Stimulated activated CD8-positive, alpha-beta memory T cell treated with anti-CD3 and anti-CD28 coated beads, Interleukin-12 subunit alpha, Interleukin-12 subunit beta, amount 100 ng/mL, for 4 hours (primary cell): ENCODE measurements around the gene COQ10A.
"Not testable (repeated sequence)": the region's sequence is repeated elsewhere in the genome, so short reads cannot be mapped to it uniquely, and the experiment has no call there.

Experiments
- DNase-seq: peaks from one replicate; pipeline ENCODE4 v3.0.0-alpha.2; 2020; ENCODE audit warnings: low read depth

Gene COQ10A

GRCh38 chr12:56243731-56244181 is 23.0 kb upstream of the COQ10A start:
- no peak for DNase-seq

- no peak for DNase-seq
Observed at GRCh38 chr12:56244494-56244893, 22.2 kb upstream of the COQ10A start.

- no peak for DNase-seq
Observed at GRCh38 chr12:56247923-56248322, 18.8 kb upstream of the COQ10A start.

GRCh38 chr12:56248711-56249110 is 18.0 kb upstream of the COQ10A start:
- DNase-seq = no peak

DNA sequence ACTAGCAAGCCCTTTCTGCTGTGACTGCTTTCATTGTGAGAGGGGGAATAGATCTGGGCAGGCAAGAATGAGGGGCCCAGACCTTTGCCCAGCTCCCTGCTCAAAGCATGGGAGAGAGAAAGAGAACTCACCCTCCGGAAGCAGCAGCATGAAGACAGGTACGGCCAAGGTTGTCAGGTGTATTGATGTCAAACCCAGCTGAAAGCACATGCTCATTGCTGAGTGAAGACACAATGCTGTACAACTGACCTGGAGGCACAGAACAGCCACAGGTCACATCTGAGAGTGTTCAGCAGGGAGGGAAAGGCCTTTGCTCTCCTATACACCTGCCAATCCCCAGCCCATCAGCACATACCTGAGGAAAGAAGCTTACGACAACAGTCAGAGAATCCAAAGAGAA is 14.1 kb upstream of the COQ10A start:
- DNase-seq = no peak

- DNase-seq = no peak
Observed at GRCh38 chr12:56253091-56253490, 13.7 kb upstream of the COQ10A start.

DNA sequence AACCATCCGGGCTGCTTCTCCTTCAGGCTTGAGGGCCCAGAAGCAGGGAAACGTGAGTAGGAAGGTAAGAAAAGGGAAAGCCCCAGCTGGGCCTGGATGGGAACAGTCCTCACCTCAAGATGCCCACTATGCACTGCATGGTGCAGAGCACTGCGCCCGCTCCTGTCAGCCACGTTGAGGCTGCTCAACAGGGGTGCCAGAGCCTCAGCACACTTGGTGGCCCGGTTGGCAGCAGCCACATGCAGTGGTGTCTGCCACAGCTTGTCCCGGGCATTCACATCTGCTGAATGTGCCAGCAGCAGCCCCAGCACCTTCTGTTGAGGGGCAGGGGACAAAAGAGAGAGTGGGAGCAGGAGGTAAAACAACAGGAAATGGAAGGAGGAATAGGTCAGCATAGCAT is 11.1 kb upstream of the COQ10A start:
- DNase-seq = no peak

- DNase-seq = no peak
Observed at GRCh38 chr12:56256326-56256960, 10.3 kb upstream of the COQ10A start.

GRCh38 chr12:56257071-56257470 is 9.7 kb upstream of the COQ10A start:
- DNase-seq = no peak

DNA sequence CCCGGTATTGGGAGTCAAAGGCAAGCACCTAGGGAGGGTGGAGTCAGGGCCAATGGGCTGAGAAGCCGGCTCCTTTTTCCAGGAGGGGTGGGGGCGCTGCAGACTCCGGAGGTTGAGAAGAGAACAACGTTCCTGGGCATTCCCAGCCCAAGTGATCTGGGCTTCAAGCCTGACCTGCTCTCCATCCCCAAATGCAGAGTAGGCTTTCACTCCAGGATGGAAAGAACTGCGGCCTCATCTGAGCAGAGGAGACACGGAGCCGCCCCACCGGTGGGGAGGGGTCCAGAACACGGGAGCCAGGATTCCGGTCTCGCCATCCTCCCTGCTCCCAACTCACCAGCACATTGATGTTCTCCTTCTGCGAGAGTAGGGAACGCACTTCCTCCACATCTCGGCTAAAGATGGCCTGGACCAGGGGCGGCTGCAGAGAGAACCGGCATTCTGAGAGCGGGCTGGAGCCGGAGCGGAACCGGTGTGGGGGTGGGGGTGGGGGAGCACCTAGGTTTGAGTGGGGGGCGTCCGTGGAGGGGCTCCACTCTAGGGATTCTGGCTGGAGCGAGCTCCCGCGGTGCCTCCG is 9.2 kb upstream of the COQ10A start:
- no peak for DNase-seq

- peak; percentile 71 for DNase-seq
Observed at GRCh38 chr12:56258068-56258819, 8.5 kb upstream of the COQ10A start, which contains the start of gene ANKRD52. Gene ANKRD52, minus strand, starts transcription at chr12:56258384. Its CDS starts 115 bp downstream, at chr12:56258269.

- DNase-seq = no peak
Observed at GRCh38 chr12:56258820-56259183, 7.9 kb upstream of the COQ10A start.

DNA sequence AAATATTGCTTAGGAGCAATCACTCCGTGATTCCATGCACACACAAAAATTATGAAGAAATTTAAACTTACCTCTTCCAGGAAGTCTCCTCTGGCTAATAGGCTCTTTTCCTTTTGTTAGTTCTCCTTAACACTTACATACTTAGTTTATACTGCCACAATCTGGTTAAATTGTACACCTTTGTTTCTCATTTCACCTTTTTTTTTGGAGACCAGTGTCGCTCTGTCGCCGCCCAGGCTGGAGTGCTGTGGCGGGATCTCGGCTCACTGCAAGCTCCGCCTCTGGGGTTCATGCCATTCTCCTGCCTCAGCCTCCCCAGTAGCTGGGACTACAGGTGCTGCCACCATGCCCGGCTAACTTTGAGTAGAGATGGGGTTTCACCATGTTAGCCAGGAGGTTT is 6.4 kb upstream of the COQ10A start:
- no peak for DNase-seq

- no peak for DNase-seq
Observed at GRCh38 chr12:56260921-56261320, 5.8 kb upstream of the COQ10A start.

GRCh38 chr12:56261503-56262232 is 5.1 kb upstream of the COQ10A start:
- no peak for DNase-seq

GRCh38 chr12:56262955-56263354 is 3.8 kb upstream of the COQ10A start:
- not testable (repeated sequence) for DNase-seq

GRCh38 chr12:56266068-56266692 is 562 bp upstream of the COQ10A start:
- not testable (repeated sequence) for DNase-seq

GRCh38 chr12:56267443-56268071 is 815 bp downstream of the COQ10A start:
- DNase-seq = no peak

- no peak for DNase-seq
Observed at GRCh38 chr12:56271031-56271430, 4.3 kb downstream of the COQ10A start.

- DNase-seq = not testable (repeated sequence)
Observed at GRCh38 chr12:56272468-56272867, 5.7 kb downstream of the COQ10A start.

DNA sequence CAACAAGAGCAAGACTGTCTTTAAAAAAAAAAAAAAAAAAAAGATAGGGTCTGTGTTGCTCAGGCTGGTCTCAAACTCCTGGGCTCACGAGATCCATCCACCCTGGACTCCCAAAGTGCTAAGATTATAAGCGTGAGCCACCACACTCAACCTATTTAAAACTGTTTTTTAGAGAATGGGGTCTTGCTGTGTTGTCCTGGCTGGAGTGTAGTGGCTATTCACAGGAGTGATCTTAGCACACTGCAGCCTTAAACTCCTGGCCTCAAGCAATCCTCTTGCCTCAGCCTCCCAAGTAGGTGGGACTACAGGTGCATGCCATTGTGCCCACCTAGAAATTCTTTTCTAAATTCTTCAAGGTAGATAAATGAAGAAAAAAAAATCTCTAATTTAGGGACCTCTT is 7.6 kb downstream of the COQ10A start:
- no peak for DNase-seq

GRCh38 chr12:56278905-56279304 is 12.2 kb downstream of the COQ10A start:
- no peak for DNase-seq
